ENCODE measurements around the gene ODAD2. TPM values are rescaled to one million over a fixed set of nuclear protein-coding genes. Genes with fewer than 3 reads are reported as not detected.

The ODAD2 gene
- total and polyA plus RNA-seq, 2 donors (not counting 3 experiments of a cell fraction or from before 2014, with no cell fraction given): 1.1 to 4.4 TPM

- H3K4me1 ChIP-seq (ENCODE audit: control insufficient read depth, extremely low read depth, insufficient read depth, low read length): no peaks in the 10 kb centered on the region
- no peaks in the 10 kb centered on the region for H3K9me3 ChIP-seq (replicated peaks; ENCODE audit: control insufficient read depth, insufficient read depth, low read length)
- CTCF ChIA-PET: interaction anchor here (0.6 kb wide), 1 partner anchor 165 kb away, joined by 3 read pairs; no protein-coding TSS in a partner anchor
- intact Hi-C loops (cut with micrococcal nuclease) (no loop called here), dilution Hi-C loops (cut with MboI; ENCODE audit: extremely low pct_ligation_motif_present, low sequenced_read_pairs) (no loop called here)
- H3K9me1 ChIP-seq (replicated peaks; ENCODE audit: control insufficient read depth, extremely low read depth, insufficient read depth, low read length): no peaks in the 10 kb centered on the region
- no peak overlapping the region for H3K4me3 ChIP-seq (replicated peaks in 1 of 3; ENCODE audit: insufficient read depth in 1 of 3, low read depth in 1 of 3, low read length in 3 of 3)
- no peak for TF ChIP-seq POLR2A (IDR thresholded peaks at IDR 0.05; ENCODE audit: low read depth, low read length)
- TF ChIP-seq CTCF (IDR thresholded peaks at IDR 0.05; ENCODE audit: extremely low read depth in 1 of 2, insufficient read depth in 1 of 2, low read depth in 1 of 2, low read length in 2 of 2): no peak
- no peak for TF ChIP-seq MAX (IDR thresholded peaks at IDR 0.05; ENCODE audit: insufficient read depth, insufficient read length)
- TF ChIP-seq MYC (IDR thresholded peaks at IDR 0.05; ENCODE audit: low read depth, low read length): no peak
- TF ChIP-seq FOS (IDR thresholded peaks at IDR 0.05; ENCODE audit: borderline replicate concordance, insufficient read depth, low read length): no peak
- no peak for TF ChIP-seq POLR2AphosphoS5 (IDR thresholded peaks at IDR 0.05; ENCODE audit: insufficient read depth, low read depth, low read length)
- TF ChIP-seq EZH2 (IDR thresholded peaks at IDR 0.05; ENCODE audit: borderline replicate concordance, low read depth, low read length, severe bottlenecking): no peak
- TF ChIP-seq GATA2 (IDR thresholded peaks at IDR 0.05; ENCODE audit: insufficient read depth, insufficient read length, low read depth, low read length): no peak
- no peak for TF ChIP-seq JUN (IDR thresholded peaks at IDR 0.05; ENCODE audit: borderline replicate concordance, insufficient read depth, insufficient read length, low read depth)
- no TSS peak for BruUV-seq (replicated peaks)
- H3K27me3 ChIP-seq (ENCODE audit: control insufficient read depth in 2 of 2, insufficient read depth in 2 of 2, low read length in 2 of 2): no peaks in the 10 kb centered on the region
- POLR2A ChIA-PET: no interaction called here
- no peak for FAIRE-seq
- no peak overlapping the region for H3K27ac ChIP-seq (ENCODE audit: insufficient read depth, low read depth, low read length)
- no peak for DNase-seq (ENCODE audit: low read depth, low spot score)
- H3K79me2 ChIP-seq (ENCODE audit: control insufficient read depth, insufficient read depth, low read length): no peaks in the 10 kb centered on the region
- no peaks in the 10 kb centered on the region for H3K36me3 ChIP-seq (ENCODE audit: control insufficient read depth in 2 of 2, extremely low read depth in 1 of 2, insufficient read depth in 2 of 2, low read length in 2 of 2)
- H4K20me1 ChIP-seq (replicated peaks; ENCODE audit: control insufficient read depth, extremely low read depth, insufficient read depth, low read length): no peaks in the 10 kb centered on the region
- no peak overlapping the region for H3K4me2 ChIP-seq (ENCODE audit: insufficient read depth, low read length)
- no peak overlapping the region for H2AFZ ChIP-seq (ENCODE audit: low read depth, low read length)
- H3K9ac ChIP-seq (replicated peaks; ENCODE audit: extremely low read depth, insufficient read depth, low read length): no peak overlapping the region
These were observed 15.8 kb upstream of the ODAD2 start for GRCh38 chr10:28014651-28015050.
